Heart left ventricle (tissue), 16 donors: Measurements from ENCODE around the gene GRM2. TPM values are rescaled to one million over a fixed set of nuclear protein-coding genes. Genes with fewer than 3 reads are reported as not detected.
A peak's percentile ranks its signal among the peaks of the same experiment; 100 is the strongest.

Source experiments
- ATAC-seq, 4 donors: fragments of 200-7000 bp; cut with Tn5 transposase; one replicate each; pipeline ENCODE4 v1.9.1; 2020 to 2022; ENCODE audit warnings: moderate library complexity in 4 of 4, mild to moderate bottlenecking in 3 of 4, moderate number of reproducible peaks in 1 of 4
- DNase-seq, 5 donors: peaks; one replicate each; pipeline ENCODE4 v3.0.0-alpha.2; 2020
- H3K27ac ChIP-seq, 12 donors: fragments of 200-600 bp; sonication (generic) in 4 of 12; one replicate each; pipeline versions ENCODE4 v1.5.0 to v1.8.0; 2016 to 2022; ENCODE audit warnings: mild to moderate bottlenecking in 2 of 12
- H3K27me3 ChIP-seq, 9 donors: fragments of 200-600 bp; sonication (generic) in 2 of 9; one replicate each; pipeline versions ENCODE4 v1.5.1 to v1.8.0; 2016 to 2022; ENCODE audit warnings: mild to moderate bottlenecking in 3 of 9
- H3K36me3 ChIP-seq, 9 donors: fragments of 200-600 bp; sonication (generic) in 2 of 9; one replicate each; pipeline versions ENCODE4 v1.5.0 to v1.8.0; 2018 to 2022; ENCODE audit warnings: mild to moderate bottlenecking in 2 of 9
- H3K4me1 ChIP-seq, 12 donors: fragments of 200-600 bp; sonication (generic) in 4 of 12; one replicate each; pipeline versions ENCODE4 v1.5.0 to v1.8.0; 2016 to 2022; ENCODE audit warnings: mild to moderate bottlenecking in 3 of 12
- H3K4me3 ChIP-seq, 12 donors: fragments of 200-600 bp; sonication (generic) in 4 of 12; one replicate each; pipeline versions ENCODE4 v1.5.0 to v1.8.0; 2017 to 2022; ENCODE audit warnings: mild to moderate bottlenecking in 9 of 12, moderate library complexity in 4 of 12
- H3K9me3 ChIP-seq, 12 donors: fragments of 200-600 bp; sonication (generic) in 4 of 12; one replicate each; pipeline versions ENCODE4 v1.5.0 to v1.8.0; 2016 to 2022; ENCODE audit warnings: mild to moderate bottlenecking in 1 of 12
- CTCF ChIP-seq, 12 donors: fragments of 200-600 bp; sonication (generic) in 4 of 12; IDR thresholded peaks; one replicate each; pipeline versions ENCODE4 v1.5.0 to v1.8.0; 2018 to 2022; ENCODE audit warnings: antibody characterized with exemption in 12 of 12, mild to moderate bottlenecking in 5 of 12
- POLR2A ChIP-seq, 2 donors: fragments of 450-650 bp; IDR thresholded peaks; one replicate each; pipeline ENCODE4 v1.6.1; 2017; ENCODE audit warnings: antibody characterized with exemption in 2 of 2, mild to moderate bottlenecking in 2 of 2, moderate library complexity in 2 of 2
- WGBS, 4 donors: extraction: QIAGEN DNeasy Blood & Tissue Kit in 2 of 4; methylation state at CpG; one replicate each; pipeline versions ENCODE4 v1.1.5 to v1.1.7; 2013 to 2018; 5-methylcytosine and 5-hydroxymethylcytosine counted together
- intact Hi-C, 10 donors: fragments of 100-400 bp; cut with DNase I; formaldehyde crosslinking; loops; one replicate each; pipeline versions ENCODE4 v1.11.1 to v1.14.2; 2022
- polyA plus RNA-seq, 2 donors: library from polyadenylated mRNA; stranded (reverse); fragments of 200-250 nt; gene quantifications; one replicate each; pipeline ENCODE4 v1.2.3, GENCODE V29; 2013
- total RNA-seq, 9 donors: library from RNA; depleted of rRNA in 2 of 9; stranded (reverse); fragments of >200 nt in 2 of 9; fragmentation: NEBNext Ultra II Directional in 3 of 9; extraction: Animal tissue kit (Norgen Biotek cat#: 25700) in 3 of 9; gene quantifications; one replicate each; pipeline versions ENCODE4 v1.1.0 to v1.2.4, GENCODE V29; 2016 to 2023
- donor health status: ischemic (EF 13 %, LVEDD 7.1; RV severe dilation, severe dysfunction).
- donor health status: healthy with polysubstance abuse.
- donor health status: DM: no; HTN: yes; CAD: no.
- donor health status: DM: no; HTN: no; CAD: no.
- donor health status: ischemic (EF 25% LVEDD 6.9; RV normal size, moderate dysfunction).
- donor health status: ischemic (EF 25% LVEDD 5.7; RV mildly dilated, moderate dysfunction).
- donor health status: healthy.
- donor health status: DM: yes; HTN: yes; CAD: no.
- donor health status: ischemic (EF 35%, LVEDD 5.7; RV mildly dilated, moderate dysfunction).
- donor health status: nonischemic (EF 11% LVEDD 7.7; RV severe dilation, severe dysfunction).
- donor health status: DM: yes; HTN: yes; CAD: no.
- donor health status: PGD.
- donor health status: ischemic (EF 29% LVEDD 5.4; RV normal size, mild dysfunction).
- donor health status: nonischemic (EF 23%, LVEDD 6.1; RV moderate dilation, normal function).

GRM2 gene
- total and polyA plus RNA-seq, 11 donors: 0.03 to 0.95 (median 0.40) TPM; not detected in 2

- peak in 2 of 4 donors; percentile 29 to 50 for ATAC-seq
- Histone ChIP-seq H3K9me3 (no peaks in the 10 kb centered on the region), H3K27ac (no peak overlapping the region), H3K4me3 (no peak overlapping the region), H3K36me3 (peaks cover 0 to 92% (median 50%) of the 10 kb centered on the region in 9 donors), H3K27me3 (no peaks in the 10 kb centered on the region), H3K4me1 (peaks cover 0 to 18% (median 0%) of the 10 kb centered on the region in 12 donors)
- TF ChIP-seq CTCF (IDR thresholded peaks at IDR 0.05) (no peak), POLR2A (IDR thresholded peaks at IDR 0.05) (no peak)
- 63 to 83% (median 69%) methylated on average over 6 of the region's 6 CpGs for WGBS, 4 donors
- DNase-seq: no peak
- intact Hi-C loops: no loop called here
These were observed 8.7 kb upstream of the GRM2 start for GRCh38 chr3:51698209-51698608.

GRCh38 chr3:51700403-51700802 lies 6.5 kb upstream of the GRM2 start:
- H3K4me3 ChIP-seq: no peak overlapping the region
- no peaks in the 10 kb centered on the region for H3K9me3 ChIP-seq
- peaks cover 0 to 18% (median 0%) of the 10 kb centered on the region in 12 donors for H3K4me1 ChIP-seq
- 70 to 99% (median 85%) methylated on average over 2 of the region's 2 CpGs for WGBS, 4 donors
- intact Hi-C loops: no loop called here
- TF ChIP-seq POLR2A (IDR thresholded peaks at IDR 0.05) (no peak), CTCF (IDR thresholded peaks at IDR 0.05) (no peak)
- no peak overlapping the region for H3K27ac ChIP-seq
- peak in 1 of 5 donors; percentile 4 for DNase-seq
- no peaks in the 10 kb centered on the region for H3K27me3 ChIP-seq
- H3K36me3 ChIP-seq: peaks cover 0 to 93% (median 57%) of the 10 kb centered on the region in 9 donors
- no peak for ATAC-seq

- Histone ChIP-seq H3K4me3 (no peak overlapping the region), H3K27me3 (no peaks in the 10 kb centered on the region), H3K4me1 (peaks cover 0 to 22% (median under 1%) of the 10 kb centered on the region in 12 donors), H3K27ac (no peak overlapping the region), H3K36me3 (peaks cover 0 to 83% (median 55%) of the 10 kb centered on the region in 9 donors), H3K9me3 (no peaks in the 10 kb centered on the region)
- 95 to 100% (median 100%) methylated on average over 1 to 2 of the region's 2 CpGs for WGBS, 4 donors
- ATAC-seq: no peak
- peak in 2 of 5 donors; percentile 4 to 15 for DNase-seq
- TF ChIP-seq CTCF (IDR thresholded peaks at IDR 0.05) (no peak), POLR2A (IDR thresholded peaks at IDR 0.05) (no peak)
- intact Hi-C loops: loop anchor here in 1 of 10 donors (2.0 kb wide), 1 partner anchor 59 kb away; no protein-coding TSS in a partner anchor
These were observed 4.7 kb upstream of the GRM2 start for GRCh38 chr3:51702156-51702555.

GRCh38 chr3:51703068-51703760 lies 3.7 kb upstream of the GRM2 start:
- intact Hi-C loops: loop anchor here in 1 of 10 donors (2.0 kb wide), 1 partner anchor 58 kb away; no protein-coding TSS in a partner anchor
- WGBS, 4 donors: 42 to 64% (median 54%) methylated on average over 5 to 6 of the region's 6 CpGs
- DNase-seq (peak in 3 of 5 donors; percentile 4 to 39 (median 11)), ATAC-seq (no peak)
- no peak overlapping the region for H3K27ac ChIP-seq
- no peak overlapping the region for H3K4me3 ChIP-seq
- TF ChIP-seq CTCF (IDR thresholded peaks at IDR 0.05): no peak
- no peak for TF ChIP-seq POLR2A (IDR thresholded peaks at IDR 0.05)
- no peaks in the 10 kb centered on the region for H3K27me3 ChIP-seq
- H3K9me3 ChIP-seq: no peaks in the 10 kb centered on the region
- peaks cover 0 to 21% (median 2%) of the 10 kb centered on the region in 12 donors for H3K4me1 ChIP-seq
- peaks cover 0 to 73% (median 51%) of the 10 kb centered on the region in 9 donors for H3K36me3 ChIP-seq
